8988T (cell line): ENCODE results near the gene COL6A1.
"Not testable (repeated sequence)": the region's sequence is repeated elsewhere in the genome, so short reads cannot be mapped to it uniquely, and the experiment has no call there.

Experiments
- DNase-seq: peaks from one replicate; pipeline ENCODE4 v3.0.0; 2011

Gene COL6A1

GRCh38 chr21:45994759-45995685 lies 13.5 kb downstream of the COL6A1 start:
- peak; percentile 26 for DNase-seq

- DNase-seq, result peak; percentile 54
These were observed 14.2 kb downstream of the COL6A1 start for GRCh38 chr21:45995686-45996179.

DNA sequence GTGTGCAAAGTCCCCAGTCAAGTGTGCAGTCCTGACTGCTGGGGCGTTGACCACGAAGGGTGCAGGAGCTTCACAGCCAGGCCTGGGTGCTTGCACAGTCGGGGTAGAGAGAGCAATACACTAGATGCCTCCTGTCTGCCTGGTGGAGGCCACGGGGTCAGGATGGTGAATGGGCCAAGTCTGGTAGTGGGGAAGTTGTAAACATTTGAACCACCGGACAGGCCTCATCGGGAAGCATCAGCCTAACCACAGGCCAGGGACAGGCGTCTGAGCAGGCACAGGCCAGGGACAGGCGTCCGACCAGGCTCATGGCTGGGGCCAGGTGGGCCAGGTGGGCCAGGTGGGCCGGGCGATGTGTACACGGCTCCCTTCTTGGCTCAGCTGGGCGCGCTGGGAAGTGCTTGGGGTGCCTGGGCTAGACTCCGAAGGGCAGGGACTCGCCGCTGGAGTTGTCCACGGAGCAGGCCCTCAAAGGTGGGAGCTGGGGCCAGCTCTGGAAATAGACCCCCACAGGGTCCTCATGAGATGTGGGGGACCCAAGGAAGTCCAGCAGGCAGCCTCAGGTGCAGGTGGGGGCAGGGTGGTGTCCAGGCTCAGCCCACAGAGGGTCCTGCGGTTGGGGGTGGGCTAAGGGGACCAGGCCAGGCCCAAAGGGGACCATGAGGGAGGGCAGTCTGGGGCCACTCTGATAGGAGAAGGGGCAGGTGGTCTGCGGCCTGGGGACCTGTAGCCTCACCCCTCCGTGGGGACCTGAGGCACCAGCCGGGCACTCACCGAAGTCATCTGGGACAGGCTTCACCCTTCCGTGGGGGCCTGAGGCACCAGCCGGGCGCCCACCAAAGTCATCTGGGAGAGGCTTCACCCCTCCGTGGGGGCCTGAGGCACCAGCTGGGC lies 15.0 kb downstream of the COL6A1 start:
- peak; percentile 19 for DNase-seq

DNA sequence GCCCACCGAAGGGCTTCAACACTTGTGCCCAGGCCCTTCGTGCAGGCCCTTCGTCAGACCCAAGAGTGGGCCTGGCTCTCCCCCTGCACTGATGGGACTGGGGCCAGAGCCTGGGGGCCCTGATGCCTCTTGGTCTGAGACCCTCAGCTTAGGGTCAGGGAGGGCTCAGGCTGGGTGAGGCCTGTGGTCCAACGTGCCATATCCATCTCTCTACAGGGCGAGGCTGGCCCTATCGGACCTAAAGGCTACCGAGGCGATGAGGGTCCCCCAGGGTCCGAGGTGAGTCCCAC lies 15.6 kb downstream of the COL6A1 start:
- no peak for DNase-seq

GRCh38 chr21:45997495-45998275 lies 16.1 kb downstream of the COL6A1 start:
- no peak for DNase-seq

- no peak for DNase-seq
These were observed 16.7 kb downstream of the COL6A1 start for GRCh38 chr21:45998276-45998701.

DNA sequence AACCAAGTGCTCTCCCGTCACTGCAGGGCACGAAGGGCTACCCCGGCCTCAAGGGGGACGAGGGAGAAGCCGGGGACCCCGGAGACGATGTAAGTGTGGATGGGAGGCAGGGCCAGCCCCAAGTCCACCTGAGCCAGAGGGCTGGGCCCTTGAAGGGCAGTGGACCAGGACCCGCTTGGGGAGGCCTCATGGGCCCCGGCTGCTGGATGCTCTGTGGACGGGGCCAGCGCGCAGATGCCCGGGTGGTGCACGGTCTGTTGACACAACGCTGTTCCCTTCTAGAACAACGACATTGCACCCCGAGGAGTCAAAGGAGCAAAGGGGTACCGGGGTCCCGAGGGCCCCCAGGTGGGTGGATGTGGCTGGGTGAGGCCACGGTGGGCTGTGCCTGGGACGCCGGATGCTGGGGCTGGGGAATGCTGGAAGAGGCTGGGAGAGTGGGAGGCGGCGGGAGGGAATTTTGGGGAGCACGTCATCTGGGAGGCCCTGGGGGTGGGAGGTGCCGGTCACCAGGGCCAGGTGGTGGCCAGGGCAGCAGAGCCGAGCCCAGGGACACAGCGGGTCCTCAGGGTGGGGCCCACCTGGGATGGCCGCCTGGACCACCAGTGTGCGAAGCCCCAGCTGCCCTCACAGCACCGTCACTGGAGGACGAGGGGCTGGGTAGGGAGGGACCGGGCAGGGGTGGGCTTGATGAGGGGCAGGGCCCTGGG lies 17.5 kb downstream of the COL6A1 start:
- no peak for DNase-seq

GRCh38 chr21:45999581-46000181 lies 18.1 kb downstream of the COL6A1 start:
- DNase-seq, result no peak

- no peak for DNase-seq
These were observed 18.7 kb downstream of the COL6A1 start for GRCh38 chr21:46000182-46000730.

- no peak for DNase-seq
These were observed 19.4 kb downstream of the COL6A1 start for GRCh38 chr21:46000731-46001641.

DNA sequence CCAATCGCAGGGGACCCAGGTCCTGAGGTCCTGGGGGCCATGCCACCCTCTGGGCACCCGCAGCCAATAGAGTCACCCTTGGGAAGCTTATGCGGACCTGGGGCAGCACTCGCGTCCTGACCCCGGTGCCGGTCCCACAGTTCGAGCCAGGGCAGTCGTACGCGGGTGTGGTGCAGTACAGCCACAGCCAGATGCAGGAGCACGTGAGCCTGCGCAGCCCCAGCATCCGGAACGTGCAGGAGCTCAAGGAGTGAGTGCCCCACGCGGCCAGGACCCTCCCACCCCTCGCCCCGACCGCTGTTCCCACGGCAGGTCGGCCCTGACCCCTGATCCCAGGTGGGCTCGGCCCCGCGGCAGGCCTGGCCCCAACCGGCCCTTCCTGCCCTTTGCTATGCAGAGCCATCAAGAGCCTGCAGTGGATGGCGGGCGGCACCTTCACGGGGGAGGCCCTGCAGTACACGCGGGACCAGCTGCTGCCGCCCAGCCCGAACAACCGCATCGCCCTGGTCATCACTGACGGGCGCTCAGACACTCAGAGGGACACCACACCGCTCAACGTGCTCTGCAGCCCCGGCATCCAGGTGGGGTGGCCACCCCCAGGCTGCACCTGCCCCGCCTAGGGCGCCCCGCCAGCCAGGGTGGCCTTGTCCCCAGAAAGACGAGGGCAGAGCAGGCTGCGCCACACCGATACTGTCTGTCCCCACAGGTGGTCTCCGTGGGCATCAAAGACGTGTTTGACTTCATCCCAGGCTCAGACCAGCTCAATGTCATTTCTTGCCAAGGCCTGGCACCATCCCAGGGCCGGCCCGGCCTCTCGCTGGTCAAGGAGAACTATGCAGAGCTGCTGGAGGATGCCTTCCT lies 20.5 kb downstream of the COL6A1 start:
- DNase-seq, result no peak

GRCh38 chr21:46002841-46003574 lies 21.4 kb downstream of the COL6A1 start:
- no peak for DNase-seq

- no peak for DNase-seq
These were observed 22.0 kb downstream of the COL6A1 start for GRCh38 chr21:46003575-46004007.

GRCh38 chr21:46004168-46004861 lies 22.7 kb downstream of the COL6A1 start:
- no peak for DNase-seq

DNA sequence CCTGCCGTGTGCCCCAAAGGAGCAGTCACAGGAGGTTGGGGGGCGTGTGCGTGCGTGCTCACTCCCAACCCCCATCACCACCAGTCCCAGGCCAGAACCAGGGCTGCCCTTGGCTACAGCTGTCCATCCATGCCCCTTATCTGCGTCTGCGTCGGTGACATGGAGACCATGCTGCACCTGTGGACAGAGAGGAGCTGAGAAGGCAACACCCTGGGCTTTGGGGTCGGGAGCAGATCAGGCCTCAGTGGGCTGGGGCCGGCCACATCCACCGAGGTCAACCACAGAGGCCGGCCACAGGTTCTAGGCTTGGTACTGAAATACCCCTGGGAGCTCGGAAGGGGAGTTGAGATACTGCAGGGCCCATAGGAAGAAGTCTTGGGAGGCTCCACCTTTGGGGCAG lies 23.5 kb downstream of the COL6A1 start:
- no peak for DNase-seq

DNA sequence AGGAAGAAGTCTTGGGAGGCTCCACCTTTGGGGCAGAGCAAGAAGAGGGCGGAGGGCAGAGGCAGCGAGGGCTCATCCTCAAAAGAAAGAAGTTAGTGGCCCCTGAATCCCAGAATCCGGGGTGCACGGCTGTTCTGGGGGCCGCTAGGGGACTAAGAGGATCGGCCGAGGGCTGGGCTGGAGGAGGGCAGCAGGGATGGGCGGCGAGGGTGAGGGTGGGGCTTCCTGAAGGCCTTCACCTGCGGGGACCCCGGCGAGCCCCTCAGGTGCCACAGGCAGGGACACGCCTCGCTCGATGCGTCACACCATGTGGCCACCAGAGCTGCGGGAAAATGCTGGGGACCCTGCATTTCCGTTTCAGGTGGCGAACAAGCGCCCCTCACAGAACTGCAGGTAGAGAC lies 23.9 kb downstream of the COL6A1 start:
- DNase-seq, result no peak

GRCh38 chr21:46005894-46006546 lies 24.4 kb downstream of the COL6A1 start:
- not testable (repeated sequence) for DNase-seq
